Sigmoid colon (tissue), 4 donors: Measurements from ENCODE around the gene GLS.

Source experiments
- CTCF ChIP-seq, 4 experiments: fragments of 450-650 bp in 3 of 4; fragments of 200-600 bp in 1 of 4; IDR thresholded peaks; one replicate each; pipeline ENCODE4 v1.5.1; 2016 to 2019; ENCODE audit warnings: antibody characterized with exemption in 4 of 4, mild to moderate bottlenecking in 3 of 4, moderate library complexity in 2 of 4
- POLR2A ChIP-seq, 2 donors: fragments of 450-650 bp; IDR thresholded peaks; one replicate each; pipeline ENCODE4 v1.6.1; 2016; ENCODE audit warnings: antibody characterized with exemption in 2 of 2, mild to moderate bottlenecking in 2 of 2, moderate library complexity in 2 of 2
- POLR2AphosphoS5 ChIP-seq, 4 donors: sonication (generic); formaldehyde crosslinking; IDR thresholded peaks; one replicate each; pipeline ENCODE4 v1.6.1; 2017; ENCODE audit warnings: antibody characterized with exemption in 4 of 4

DNA sequence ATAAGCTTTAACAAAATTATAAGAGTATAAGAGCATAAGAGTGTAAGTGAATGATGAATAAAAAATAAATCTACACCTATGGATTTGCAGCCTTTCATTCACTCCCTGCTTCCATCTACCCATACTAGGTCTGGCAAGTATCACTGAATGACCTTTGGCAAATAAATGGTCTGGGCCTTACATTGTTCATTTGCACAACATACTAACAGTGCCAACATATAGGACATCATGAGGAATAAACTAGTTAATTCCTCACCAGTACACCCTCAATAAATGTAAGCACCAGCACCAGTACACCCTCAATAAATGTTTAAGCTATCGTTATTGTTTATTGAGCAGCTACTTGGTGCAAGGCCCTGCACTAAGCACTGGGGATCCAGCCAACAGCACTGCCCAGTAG lies 106.5 kb downstream of the GLS start:
- TF ChIP-seq POLR2A (IDR thresholded peaks at IDR 0.05), result no peak
- no peak for TF ChIP-seq POLR2AphosphoS5 (IDR thresholded peaks at IDR 0.05)
- no peak for TF ChIP-seq CTCF (IDR thresholded peaks at IDR 0.05)
